Common myeloid progenitor, CD34-positive (primary cell): Measurements from ENCODE around the gene FFAR4.
A peak's percentile ranks its signal among the peaks of the same experiment; 100 is the strongest.

Experiments used
- CTCF ChIA-PET: fragments of 350-600 bp; sonication (Branson Sonifier 250); formaldehyde crosslinking; loops from one replicate; lab custom pipeline; 2021; ENCODE audit warnings: antibody characterized with exemption; lab: Charles Lee
- POLR2A ChIA-PET: fragments of 350-600 bp; sonication (Branson Sonifier 250); formaldehyde crosslinking; loops from one replicate; lab custom pipeline; 2021; ENCODE audit warnings: antibody characterized with exemption; lab: Charles Lee
- DNase-seq, 3 donors: peaks; one replicate each; pipeline versions ENCODE4 v3.0.0 to v3.0.0-alpha.2; 2013
- H3K27ac ChIP-seq, 2 experiments: 1 replicate in 1 of 2; 2 replicates in 1 of 2; pipeline ENCODE4 v1.7.0; 2013; ENCODE audit warnings: inconsistent platforms in 2 of 2, low read length in 2 of 2, mild to moderate bottlenecking in 2 of 2, low read depth in 1 of 2, moderate library complexity in 1 of 2; ENCODE audit not compliant: severe bottlenecking in 2 of 2, insufficient read depth in 1 of 2, poor library complexity in 1 of 2
- H3K27me3 ChIP-seq, 5 experiments: replicated peaks in 2 of 5; 1 replicate in 3 of 5; 2 replicates in 2 of 5; pipeline versions ENCODE4 v1.6.1 to v1.7.0; 2013; ENCODE audit warnings: low read length in 4 of 5, mild to moderate bottlenecking in 2 of 5, moderate library complexity in 2 of 5, inconsistent platforms in 1 of 5; ENCODE audit not compliant: insufficient read depth in 5 of 5, control insufficient read depth in 4 of 5
- H3K36me3 ChIP-seq, 4 experiments: 1 replicate in 2 of 4; 2 replicates in 2 of 4; pipeline versions ENCODE4 v1.6.1 to v1.7.0; 2013; ENCODE audit warnings: low read length in 3 of 4, control low read depth in 1 of 4, mild to moderate bottlenecking in 1 of 4; ENCODE audit not compliant: control insufficient read depth in 4 of 4, insufficient read depth in 4 of 4
- H3K4me1 ChIP-seq, 4 experiments: 1 replicate in 3 of 4; 2 replicates in 1 of 4; pipeline versions ENCODE4 v1.6.1 to v1.7.1; 2013; ENCODE audit warnings: low read length in 3 of 4, mild to moderate bottlenecking in 3 of 4, control low read depth in 1 of 4, inconsistent platforms in 1 of 4, moderate library complexity in 1 of 4; ENCODE audit not compliant: control insufficient read depth in 4 of 4, insufficient read depth in 4 of 4; ENCODE audit errors: control extremely low read depth in 1 of 4
- H3K4me3 ChIP-seq, 7 experiments: 1 replicate in 4 of 7; 2 replicates in 3 of 7; pipeline versions ENCODE4 v1.5.1 to v1.7.0; 2013; ENCODE audit warnings: mild to moderate bottlenecking in 7 of 7, low read length in 6 of 7, moderate library complexity in 6 of 7, inconsistent platforms in 2 of 7, low read depth in 2 of 7, control low read depth in 1 of 7; ENCODE audit not compliant: insufficient read depth in 4 of 7, control insufficient read depth in 1 of 7; ENCODE audit errors: extremely low read depth in 1 of 7
- H3K9me3 ChIP-seq, 5 experiments: 1 replicate in 4 of 5; 2 replicates in 1 of 5; pipeline versions ENCODE4 v1.6.1 to v1.7.1; 2013; ENCODE audit warnings: low read length in 4 of 5, mild to moderate bottlenecking in 2 of 5, inconsistent platforms in 1 of 5, low read depth in 1 of 5, moderate library complexity in 1 of 5; ENCODE audit not compliant: control insufficient read depth in 4 of 5, insufficient read depth in 2 of 5; ENCODE audit errors: control extremely low read depth in 1 of 5
- WGBS: methylation state at CpG from one replicate; pipeline ENCODE4 v1.1.5; 2013; ENCODE audit not compliant: insufficient coverage; 5-methylcytosine and 5-hydroxymethylcytosine counted together

FFAR4 gene

DNA sequence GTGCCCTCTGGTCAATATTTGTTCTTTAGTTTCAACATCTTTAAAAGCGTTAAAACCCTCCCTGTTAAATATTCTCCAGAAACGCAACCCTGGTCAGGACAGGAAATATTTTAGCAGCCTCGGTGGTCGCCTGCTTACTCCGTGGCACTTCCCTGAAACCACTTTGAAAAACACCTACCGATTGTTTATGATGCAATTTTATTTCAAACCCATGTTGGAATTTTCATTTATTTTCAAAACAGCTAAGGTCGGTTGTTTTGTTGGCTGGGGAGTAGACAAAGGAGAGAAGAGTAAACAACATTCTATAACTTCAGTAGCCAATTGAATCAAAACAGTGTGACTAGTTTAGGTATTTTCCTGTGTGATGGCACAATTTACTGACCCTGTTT lies 35.3 kb downstream of the FFAR4 start:
- CTCF ChIA-PET: no interaction called here

GRCh38 chr10:93603023-93603422 lies 36.6 kb downstream of the FFAR4 start:
- H3K27me3 ChIP-seq: peaks cover 2 to 37% (median 22%) of the 10 kb centered on the region in 5 experiments
- no peaks in the 10 kb centered on the region for H3K9me3 ChIP-seq
- no peak overlapping the region for H3K4me3 ChIP-seq
- POLR2A ChIA-PET: no interaction called here
- CTCF ChIA-PET: no interaction called here
- peaks cover 3 to 20% (median 17%) of the 10 kb centered on the region in 4 experiments for H3K4me1 ChIP-seq
- H3K36me3 ChIP-seq: no peaks in the 10 kb centered on the region
- H3K27ac ChIP-seq: no peak overlapping the region
- 100% methylated on average over 1 of the region's 2 CpGs for WGBS
- no peak for DNase-seq

More for the DNA sequence above, 35.3 kb downstream of the FFAR4 start:
- POLR2A ChIA-PET: no interaction called here
- Histone ChIP-seq H3K27me3 (peaks cover 2 to 37% (median 22%) of the 10 kb centered on the region in 5 experiments), H3K27ac (no peak overlapping the region), H3K4me3 (peak overlapping the region in 4 of 7 experiments; percentile 56 to 72 (median 63)), H3K4me1 (peaks cover 3 to 20% (median 17%) of the 10 kb centered on the region in 4 experiments), H3K36me3 (no peaks in the 10 kb centered on the region), H3K9me3 (no peaks in the 10 kb centered on the region)
- whole genome bisulfite sequencing: 0% methylated on average over 1 of the region's 7 CpGs
- peak in 1 of 3 donors; percentile 6 for DNase-seq

DNA sequence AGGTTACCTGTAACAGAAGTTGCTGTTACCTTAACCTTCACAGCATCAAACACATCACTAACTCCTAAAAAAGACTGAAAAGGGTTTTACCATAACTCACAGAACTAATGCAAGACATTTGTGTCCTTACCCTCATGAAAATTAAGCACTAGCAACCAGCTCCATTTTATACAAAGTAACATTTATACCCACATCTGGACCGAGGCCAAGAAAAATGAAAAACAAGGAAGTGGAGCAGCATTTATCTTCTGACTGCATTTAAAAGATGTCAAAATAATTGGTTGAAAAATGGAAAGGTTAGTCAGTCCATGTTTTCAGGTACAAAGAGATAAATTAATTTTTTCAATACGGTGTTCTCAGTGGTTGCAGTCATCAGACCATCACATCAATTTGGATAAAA lies 37.7 kb downstream of the FFAR4 start:
- no peaks in the 10 kb centered on the region for H3K36me3 ChIP-seq
- H3K27ac ChIP-seq: no peak overlapping the region
- ChIA-PET CTCF (no interaction called here), POLR2A (no interaction called here)
- no CpG with 5 or more reads among the region's 2 CpGs for WGBS
- H3K27me3 ChIP-seq: peaks cover 2 to 37% (median 22%) of the 10 kb centered on the region in 5 experiments
- peak; percentile 42 to 81 (median 81) for DNase-seq
- H3K4me1 ChIP-seq: peaks cover 3 to 20% (median 17%) of the 10 kb centered on the region in 4 experiments
- H3K9me3 ChIP-seq: no peaks in the 10 kb centered on the region
- H3K4me3 ChIP-seq: no peak overlapping the region

- no peak for DNase-seq
- POLR2A ChIA-PET: no interaction called here
- Histone ChIP-seq H3K4me1 (peaks cover 0 to 6% (median 6%) of the 10 kb centered on the region in 4 experiments), H3K27me3 (peaks cover 0 to 2% (median 1%) of the 10 kb centered on the region in 5 experiments), H3K4me3 (no peak overlapping the region), H3K36me3 (no peaks in the 10 kb centered on the region), H3K27ac (no peak overlapping the region), H3K9me3 (no peaks in the 10 kb centered on the region)
- CTCF ChIA-PET: no interaction called here
- WGBS: no CpG with 5 or more reads among the region's 3 CpGs
Measured at GRCh38 chr10:93608421-93608820, 42.0 kb downstream of the FFAR4 start.

DNA sequence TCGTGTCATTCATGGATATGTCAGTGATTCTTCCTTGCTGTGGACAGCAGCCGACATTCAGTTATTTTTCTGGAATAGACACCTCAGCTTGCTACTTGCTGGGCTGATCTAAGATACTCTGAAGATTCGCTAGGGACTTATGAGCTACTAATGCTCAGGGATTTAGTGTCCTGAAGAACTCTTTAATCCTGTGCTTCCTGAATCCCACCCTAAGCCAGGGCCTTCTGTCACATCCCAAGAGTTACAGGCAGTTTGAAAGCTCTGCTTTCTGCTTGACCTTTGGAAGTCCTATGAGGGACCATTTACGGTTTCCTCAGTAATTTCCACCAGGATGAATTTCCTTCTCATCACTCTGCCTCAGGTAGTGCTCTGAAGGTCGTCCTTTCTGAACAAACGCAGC lies 45.8 kb downstream of the FFAR4 start, which contains the start of gene PDE6C:
Gene PDE6C (plus strand): TSS at position 227 of the 400 bp plus-strand sequence. CDS start 189 bp downstream, outside the sequence.
- Histone ChIP-seq H3K36me3 (no peaks in the 10 kb centered on the region), H3K4me1 (peaks cover 0 to 19% (median 5%) of the 10 kb centered on the region in 4 experiments), H3K27me3 (no peaks in the 10 kb centered on the region), H3K4me3 (no peak within 1 kb of the TSS), H3K27ac (no peak within 1 kb of the TSS), H3K9me3 (no peaks in the 10 kb centered on the region)
- no peak for DNase-seq
- 99% methylated on average over 5 of the region's 6 CpGs for WGBS
- POLR2A ChIA-PET: no interaction called here
- CTCF ChIA-PET: interaction anchor here (1.0 kb wide), 1 partner anchor 72 kb away, joined by 3 read pairs; no protein-coding TSS in a partner anchor

DNA sequence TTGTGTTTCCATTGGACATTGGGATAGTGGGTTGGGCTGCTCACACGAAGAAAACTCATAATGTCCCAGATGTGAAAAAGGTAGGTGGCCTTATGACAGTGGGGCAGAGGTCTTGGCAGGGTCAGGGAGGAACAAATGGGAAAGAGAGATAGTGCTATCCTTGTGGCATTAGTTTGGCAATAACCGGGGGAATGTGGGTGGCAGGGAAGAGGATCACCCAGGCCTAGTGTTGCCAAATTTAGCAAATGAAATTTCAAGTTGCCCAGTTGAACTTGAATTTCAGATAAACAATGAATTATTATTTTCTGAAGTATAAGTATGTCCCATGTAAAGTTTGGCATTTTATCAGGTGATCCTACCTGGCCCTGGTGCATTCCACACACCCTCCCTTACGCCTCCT lies 46.7 kb downstream of the FFAR4 start:
- no peak for DNase-seq
- CTCF ChIA-PET: no interaction called here
- 97% methylated on average over 3 of the region's 3 CpGs for WGBS
- Histone ChIP-seq H3K36me3 (no peaks in the 10 kb centered on the region), H3K9me3 (no peaks in the 10 kb centered on the region), H3K4me3 (no peak overlapping the region), H3K4me1 (peaks cover 0 to 19% (median 5%) of the 10 kb centered on the region in 4 experiments), H3K27ac (no peak overlapping the region), H3K27me3 (no peaks in the 10 kb centered on the region)
- POLR2A ChIA-PET: no interaction called here

- ChIA-PET POLR2A (interaction anchor here (0.6 kb wide), 1 partner anchor 39 kb away, joined by 6 read pairs; no protein-coding TSS in a partner anchor), CTCF (interaction anchor here (1.7 to 2.4 kb wide), 2 partner anchors 14 to 60 kb away, joined by 3 to 9 read pairs; partner anchors contain the start of gene RBP4)
- no peaks in the 10 kb centered on the region for H3K36me3 ChIP-seq
- peaks cover 0 to 19% (median 5%) of the 10 kb centered on the region in 4 experiments for H3K4me1 ChIP-seq
- no peak overlapping the region for H3K27ac ChIP-seq
- H3K4me3 ChIP-seq: no peak overlapping the region
- no peaks in the 10 kb centered on the region for H3K9me3 ChIP-seq
- WGBS: 100% methylated on average over 3 of the region's 7 CpGs
- no peak for DNase-seq
- H3K27me3 ChIP-seq: no peaks in the 10 kb centered on the region
Measured at GRCh38 chr10:93614101-93614825, 47.8 kb downstream of the FFAR4 start.
